Chondrocyte (in vitro differentiated cells): ENCODE data around the gene KCNH8. TPM values are rescaled to one million over a fixed set of nuclear protein-coding genes. Genes with fewer than 3 reads are reported as not detected.

ENCODE experiments used
- DNase-seq: peaks from one replicate; pipeline ENCODE4 v3.0.0; 2021; ENCODE audit warnings: mixed read lengths, low spot score
- H3K27ac Mint-ChIP-seq: one replicate; pipeline ENCODE4 v1.8.0; 2021; ENCODE audit warnings: mild to moderate bottlenecking, moderate library complexity, mixed read lengths; ENCODE audit not compliant: unreplicated experiment
- H3K27me3 Mint-ChIP-seq: 2 replicates; pipeline ENCODE4 v1.8.0; 2021; ENCODE audit warnings: low read depth, mixed read lengths
- H3K36me3 Mint-ChIP-seq: 2 replicates; pipeline ENCODE4 v1.8.0; 2021; ENCODE audit warnings: low read depth, mixed read lengths
- H3K4me1 Mint-ChIP-seq: 2 replicates; pipeline ENCODE4 v1.8.0; 2021; ENCODE audit warnings: low read depth, mild to moderate bottlenecking, mixed read lengths
- H3K4me3 Mint-ChIP-seq: one replicate; pipeline ENCODE4 v1.8.0; 2021; ENCODE audit warnings: mild to moderate bottlenecking, moderate library complexity, mixed read lengths; ENCODE audit not compliant: unreplicated experiment
- H3K9me3 Mint-ChIP-seq: 2 replicates; pipeline ENCODE4 v1.8.0; 2021; ENCODE audit warnings: low read depth, mixed read lengths
- total RNA-seq: library from RNA; stranded (reverse); gene quantifications from 3 replicates; pipeline ENCODE4 v1.2.1, GENCODE V29; 2021
- TF ChIP-seq, protein P1 (sequence below): fragments of 200-600 bp; sonication (generic); IDR thresholded peaks from 2 replicates; pipeline ENCODE4 v1.5.0; 2021; ENCODE audit warnings: antibody characterized with exemption, mild to moderate bottlenecking, moderate library complexity

Gene KCNH8
- total RNA-seq, 1 donor from 2014 or later: not detected

DNA sequence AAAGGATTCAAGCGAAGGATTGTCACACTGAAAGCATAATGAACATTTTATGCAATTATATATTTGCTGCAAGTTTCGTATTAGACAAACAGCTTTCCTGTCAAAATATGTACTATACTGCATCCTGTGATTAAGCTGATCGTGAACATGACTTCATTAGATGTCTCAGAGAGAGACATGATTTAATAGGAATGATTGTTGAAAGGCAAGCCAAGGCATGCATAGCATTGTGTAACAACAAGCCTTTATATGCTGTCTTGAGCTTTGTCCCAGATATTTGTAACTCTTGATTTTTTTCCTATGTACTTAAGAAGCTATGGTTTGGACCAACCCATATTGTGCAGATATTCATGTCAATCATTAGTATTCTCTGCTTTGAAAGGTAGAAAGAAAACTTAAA, 309.1 kb downstream of the KCNH8 start:
- Mint-ChIP-seq H3K4me1 (no peaks in the 10 kb centered on the region), H3K27ac (no peak overlapping the region), H3K27me3 (no peaks in the 10 kb centered on the region), H3K36me3 (no peaks in the 10 kb centered on the region), H3K4me3 (no peak overlapping the region), H3K9me3 (peaks cover 6% of the 10 kb centered on the region)
- DNase-seq: no peak
- TF ChIP-seq, protein P1, sequence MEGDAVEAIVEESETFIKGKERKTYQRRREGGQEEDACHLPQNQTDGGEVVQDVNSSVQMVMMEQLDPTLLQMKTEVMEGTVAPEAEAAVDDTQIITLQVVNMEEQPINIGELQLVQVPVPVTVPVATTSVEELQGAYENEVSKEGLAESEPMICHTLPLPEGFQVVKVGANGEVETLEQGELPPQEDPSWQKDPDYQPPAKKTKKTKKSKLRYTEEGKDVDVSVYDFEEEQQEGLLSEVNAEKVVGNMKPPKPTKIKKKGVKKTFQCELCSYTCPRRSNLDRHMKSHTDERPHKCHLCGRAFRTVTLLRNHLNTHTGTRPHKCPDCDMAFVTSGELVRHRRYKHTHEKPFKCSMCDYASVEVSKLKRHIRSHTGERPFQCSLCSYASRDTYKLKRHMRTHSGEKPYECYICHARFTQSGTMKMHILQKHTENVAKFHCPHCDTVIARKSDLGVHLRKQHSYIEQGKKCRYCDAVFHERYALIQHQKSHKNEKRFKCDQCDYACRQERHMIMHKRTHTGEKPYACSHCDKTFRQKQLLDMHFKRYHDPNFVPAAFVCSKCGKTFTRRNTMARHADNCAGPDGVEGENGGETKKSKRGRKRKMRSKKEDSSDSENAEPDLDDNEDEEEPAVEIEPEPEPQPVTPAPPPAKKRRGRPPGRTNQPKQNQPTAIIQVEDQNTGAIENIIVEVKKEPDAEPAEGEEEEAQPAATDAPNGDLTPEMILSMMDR: no peak

GRCh38 chr3:19467761-19468160, 319.5 kb downstream of the KCNH8 start:
- Mint-ChIP-seq H3K36me3 (no peaks in the 10 kb centered on the region), H3K27me3 (no peaks in the 10 kb centered on the region), H3K4me1 (no peaks in the 10 kb centered on the region), H3K4me3 (no peak overlapping the region), H3K27ac (no peak overlapping the region), H3K9me3 (peaks cover 6% of the 10 kb centered on the region)
- no peak for DNase-seq
- TF ChIP-seq, protein P1: no peak

- TF ChIP-seq, protein P1: no peak
- H3K36me3 Mint-ChIP-seq: no peaks in the 10 kb centered on the region
- H3K27ac Mint-ChIP-seq: no peak overlapping the region
- DNase-seq: no peak
- H3K27me3 Mint-ChIP-seq: no peaks in the 10 kb centered on the region
- no peaks in the 10 kb centered on the region for H3K9me3 Mint-ChIP-seq
- H3K4me1 Mint-ChIP-seq: no peaks in the 10 kb centered on the region
- H3K4me3 Mint-ChIP-seq: no peak overlapping the region
Measured at GRCh38 chr3:19471138-19471537, 322.8 kb downstream of the KCNH8 start.

- TF ChIP-seq, protein P1: no peak
- peaks cover 2% of the 10 kb centered on the region for H3K9me3 Mint-ChIP-seq
- no peaks in the 10 kb centered on the region for H3K36me3 Mint-ChIP-seq
- no peak overlapping the region for H3K27ac Mint-ChIP-seq
- no peak for DNase-seq
- H3K27me3 Mint-ChIP-seq: no peaks in the 10 kb centered on the region
- no peak overlapping the region for H3K4me3 Mint-ChIP-seq
- H3K4me1 Mint-ChIP-seq: no peaks in the 10 kb centered on the region
Measured at GRCh38 chr3:19473971-19474580, 325.8 kb downstream of the KCNH8 start.

DNA sequence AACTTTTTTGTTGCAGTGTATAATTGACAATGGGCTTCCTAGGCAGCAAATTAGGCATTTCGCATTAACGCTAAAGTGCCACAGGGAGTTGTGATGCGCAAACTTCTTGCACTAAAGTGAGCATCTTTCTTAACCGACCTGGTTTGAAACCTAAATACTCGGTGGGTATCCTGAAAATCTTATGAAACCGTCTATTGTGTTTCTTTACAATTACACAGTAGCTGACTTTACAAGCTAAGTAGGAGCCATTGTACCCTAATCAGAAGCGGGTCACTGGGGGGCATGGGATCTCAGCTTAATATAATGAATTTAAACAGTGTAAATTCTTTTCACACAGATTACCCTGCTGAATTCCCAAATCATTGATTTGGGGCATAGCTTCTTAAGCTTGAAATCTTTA, 328.0 kb downstream of the KCNH8 start:
- H3K4me3 Mint-ChIP-seq: no peak overlapping the region
- no peaks in the 10 kb centered on the region for H3K4me1 Mint-ChIP-seq
- H3K9me3 Mint-ChIP-seq: peaks cover 2% of the 10 kb centered on the region
- H3K27me3 Mint-ChIP-seq: no peaks in the 10 kb centered on the region
- no peak overlapping the region for H3K27ac Mint-ChIP-seq
- DNase-seq: no peak
- no peaks in the 10 kb centered on the region for H3K36me3 Mint-ChIP-seq
- TF ChIP-seq, protein P1: no peak
